Spleen (tissue), 11 donors: ENCODE results near the gene ACOX3. TPM values are rescaled to one million over a fixed set of nuclear protein-coding genes. Genes with fewer than 3 reads are reported as not detected.

Experiments used
- DNase-seq: peaks from one replicate; pipeline ENCODE4 v3.0.0-alpha.2; 2020
- H3K27ac ChIP-seq, 8 donors: fragments of 200-600 bp; sonication (generic) in 7 of 8; 1 replicate in 4 of 8; 2 replicates in 4 of 8; pipeline versions ENCODE4 v1.5.0 to v1.8.0; 2016 to 2021; ENCODE audit warnings: inconsistent platforms in 4 of 8, mild to moderate bottlenecking in 4 of 8, moderate library complexity in 1 of 8
- H3K27me3 ChIP-seq, 7 donors: fragments of 200-600 bp; sonication (generic) in 6 of 7; replicated peaks in 1 of 7; 1 replicate in 4 of 7; 2 replicates in 3 of 7; pipeline versions ENCODE4 v1.5.0 to v1.8.0; 2016 to 2021; ENCODE audit warnings: inconsistent platforms in 3 of 7, mild to moderate bottlenecking in 1 of 7
- H3K36me3 ChIP-seq, 6 donors: fragments of 200-600 bp; sonication (generic) in 5 of 6; 1 replicate in 4 of 6; 2 replicates in 2 of 6; pipeline versions ENCODE4 v1.5.0 to v1.8.0; 2016 to 2021; ENCODE audit warnings: inconsistent platforms in 2 of 6
- H3K4me1 ChIP-seq, 6 donors: fragments of 200-600 bp; sonication (generic) in 5 of 6; 1 replicate in 3 of 6; 2 replicates in 3 of 6; pipeline versions ENCODE4 v1.5.0 to v1.8.0; 2016 to 2021; ENCODE audit warnings: inconsistent platforms in 3 of 6
- H3K4me3 ChIP-seq, 8 donors: fragments of 200-600 bp; sonication (generic) in 7 of 8; 1 replicate in 4 of 8; 2 replicates in 4 of 8; pipeline versions ENCODE4 v1.5.0 to v1.8.0; 2016 to 2021; ENCODE audit warnings: inconsistent platforms in 4 of 8, mild to moderate bottlenecking in 4 of 8, moderate library complexity in 2 of 8
- H3K9me3 ChIP-seq, 8 donors: fragments of 200-600 bp; sonication (generic) in 7 of 8; 1 replicate in 4 of 8; 2 replicates in 4 of 8; pipeline versions ENCODE4 v1.5.0 to v1.8.0; 2016 to 2021; ENCODE audit warnings: inconsistent platforms in 4 of 8
- CTCF ChIP-seq, 11 experiments: fragments of 200-600 bp in 7 of 11; fragments of 450-650 bp in 4 of 11; sonication (generic) in 4 of 11; IDR thresholded peaks in 8 of 11; conservative IDR thresholded peaks in 3 of 11; 1 replicate in 7 of 11; 2 replicates in 4 of 11; pipeline versions ENCODE4 v1.4.0 to v1.8.0; 2016 to 2021; ENCODE audit warnings: antibody characterized with exemption in 11 of 11, inconsistent platforms in 4 of 11, mild to moderate bottlenecking in 1 of 11
- POLR2A ChIP-seq, 3 donors: fragments of 450-650 bp; IDR thresholded peaks; one replicate each; pipeline ENCODE4 v1.5.1; 2017; ENCODE audit warnings: antibody characterized with exemption in 3 of 3, mild to moderate bottlenecking in 1 of 3
- POLR2AphosphoS5 ChIP-seq, 3 donors: sonication (generic); formaldehyde crosslinking; IDR thresholded peaks; one replicate each; pipeline ENCODE4 v1.5.1; 2017; ENCODE audit warnings: antibody characterized with exemption in 3 of 3
- WGBS, 5 donors: extraction: QIAGEN DNeasy Blood & Tissue Kit in 3 of 5; methylation state at CpG; one replicate each; pipeline versions ENCODE4 v1.1.5 to v1.1.7; 2013 to 2018; 5-methylcytosine and 5-hydroxymethylcytosine counted together
- intact Hi-C: fragments of 100-400 bp; cut with DNase I; formaldehyde crosslinking; loops from one replicate; pipeline ENCODE4 v1.15.0; 2023; ENCODE audit warnings: low total_unique reads
- polyA plus RNA-seq, 3 donors: library from polyadenylated mRNA; stranded (reverse); fragments of 200-250 nt; gene quantifications; one replicate each; pipeline ENCODE4 v1.2.1, GENCODE V29; 2013
- total RNA-seq, 7 donors: library from RNA; depleted of rRNA in 3 of 7; stranded (reverse); fragments of >200 nt in 3 of 7; fragmentation: NEBNext Ultra II Directional in 4 of 7; extraction: Animal tissue kit (Norgen Biotek cat#: 25700) in 4 of 7; gene quantifications; one replicate each; pipeline versions ENCODE4 v1.1.0 to v1.2.1, GENCODE V29; 2016 to 2021
- donor health status: healthy with polysubstance abuse.
- donor health status: DM: no; HTN: no; CAD: no; lungs with moderate emphysema.
- donor health status: DM: no; HTN: no; CAD: no.
- donor health status: Bipolar disorder and iron deficiency.
- donor health status: healthy.
- donor health status: DM: no; HTN: no; CAD: no.
- donor health status: DM: yes; HTN: yes; CAD: no.

Gene ACOX3
- total and polyA plus RNA-seq, 10 donors, result 11.3 to 26.5 (median 19.7) TPM

GRCh38 chr4:8381814-8382581 is 58.5 kb downstream of the ACOX3 start:
- H3K4me1 ChIP-seq, result no peaks in the 10 kb centered on the region
- intact Hi-C loops, result no loop called here

GRCh38 chr4:8380511-8381415 is 59.8 kb downstream of the ACOX3 start:
- DNase-seq, result no peak
- 94 to 98% (median 96%) methylated on average over 21 to 22 of the region's 22 CpGs for WGBS, 5 donors
- no peak for TF ChIP-seq CTCF (IDR thresholded peaks at IDR 0.05 in 8 of 11, conservative IDR thresholded peaks at IDR 0.05 in 3 of 11)
- no peak for TF ChIP-seq POLR2AphosphoS5 (IDR thresholded peaks at IDR 0.05)
- no peak for TF ChIP-seq POLR2A (IDR thresholded peaks at IDR 0.05)
- intact Hi-C loops, result no loop called here
- Histone ChIP-seq H3K9me3 (no peaks in the 10 kb centered on the region), H3K4me3 (no peak overlapping the region), H3K36me3 (peaks cover 0 to 87% (median 8%) of the 10 kb centered on the region in 6 donors), H3K27me3 (no peaks in the 10 kb centered on the region), H3K4me1 (no peaks in the 10 kb centered on the region), H3K27ac (no peak overlapping the region)

More at GRCh38 chr4:8381814-8382581, 58.5 kb downstream of the ACOX3 start:
- TF ChIP-seq POLR2AphosphoS5 (IDR thresholded peaks at IDR 0.05), result no peak
- no peak for TF ChIP-seq CTCF (IDR thresholded peaks at IDR 0.05 in 8 of 11, conservative IDR thresholded peaks at IDR 0.05 in 3 of 11)
- TF ChIP-seq POLR2A (IDR thresholded peaks at IDR 0.05), result no peak
- Histone ChIP-seq H3K9me3 (no peaks in the 10 kb centered on the region), H3K36me3 (peaks cover 0 to 92% (median 15%) of the 10 kb centered on the region in 6 donors), H3K4me3 (no peak overlapping the region), H3K27ac (no peak overlapping the region), H3K27me3 (no peaks in the 10 kb centered on the region)
- DNase-seq, result peak; percentile 67
- WGBS, 5 donors, result 91 to 97% (median 95%) methylated on average over 17 to 28 of the region's 28 CpGs

GRCh38 chr4:8379771-8380170 is 60.8 kb downstream of the ACOX3 start:
- DNase-seq, result no peak
- TF ChIP-seq CTCF (IDR thresholded peaks at IDR 0.05 in 8 of 11, conservative IDR thresholded peaks at IDR 0.05 in 3 of 11), result no peak
- no peak for TF ChIP-seq POLR2A (IDR thresholded peaks at IDR 0.05)
- TF ChIP-seq POLR2AphosphoS5 (IDR thresholded peaks at IDR 0.05), result no peak
- Histone ChIP-seq H3K4me1 (no peaks in the 10 kb centered on the region), H3K36me3 (peaks cover 0 to 83% (median 11%) of the 10 kb centered on the region in 6 donors), H3K27me3 (no peaks in the 10 kb centered on the region), H3K4me3 (no peak overlapping the region), H3K27ac (no peak overlapping the region), H3K9me3 (no peaks in the 10 kb centered on the region)
- intact Hi-C loops, result no loop called here
- 92 to 97% (median 96%) methylated on average over 6 of the region's 6 CpGs for WGBS, 5 donors

- WGBS, 5 donors, result 91 to 95% (median 94%) methylated on average over 7 to 12 of the region's 12 CpGs
- no peak for DNase-seq
- H3K27me3 ChIP-seq, result no peaks in the 10 kb centered on the region
- TF ChIP-seq POLR2A (IDR thresholded peaks at IDR 0.05), result no peak
- TF ChIP-seq POLR2AphosphoS5 (IDR thresholded peaks at IDR 0.05), result no peak
- no peak for TF ChIP-seq CTCF (IDR thresholded peaks at IDR 0.05 in 8 of 11, conservative IDR thresholded peaks at IDR 0.05 in 3 of 11)
- H3K27ac ChIP-seq, result no peak overlapping the region
- no peaks in the 10 kb centered on the region for H3K9me3 ChIP-seq
- intact Hi-C loops, result no loop called here
- H3K36me3 ChIP-seq, result peaks cover 0 to 83% (median 12%) of the 10 kb centered on the region in 6 donors
- no peaks in the 10 kb centered on the region for H3K4me1 ChIP-seq
- no peak overlapping the region for H3K4me3 ChIP-seq
Measured at GRCh38 chr4:8379281-8379680, 61.2 kb downstream of the ACOX3 start.
